Liver (tissue), 9 donors: ENCODE results near the gene RGS7. TPM values are rescaled to one million over a fixed set of nuclear protein-coding genes. Genes with fewer than 3 reads are reported as not detected.

ENCODE experiments used
- DNase-seq: peaks from one replicate; pipeline ENCODE4 v3.0.0-alpha.2; 2017; ENCODE audit warnings: low spot score
- H3K27ac ChIP-seq, 2 donors: one replicate each; pipeline ENCODE4 v1.7.0; 2013; ENCODE audit warnings: inconsistent platforms in 2 of 2, low read length in 2 of 2, control low read depth in 1 of 2, low read depth in 1 of 2, mild to moderate bottlenecking in 1 of 2
- H3K27me3 ChIP-seq, 4 donors: one replicate each; pipeline versions ENCODE4 v1.6.1 to v1.7.0; 2013; ENCODE audit warnings: low read length in 3 of 4, inconsistent platforms in 1 of 4, mild to moderate bottlenecking in 1 of 4, moderate library complexity in 1 of 4; ENCODE audit not compliant: control insufficient read depth in 4 of 4, insufficient read depth in 4 of 4
- H3K36me3 ChIP-seq, 4 donors: one replicate each; pipeline versions ENCODE4 v1.6.1 to v1.7.0; 2013; ENCODE audit warnings: low read length in 3 of 4, mild to moderate bottlenecking in 3 of 4, low read depth in 1 of 4, moderate library complexity in 1 of 4; ENCODE audit not compliant: control insufficient read depth in 4 of 4, insufficient read depth in 3 of 4
- H3K4me1 ChIP-seq, 4 donors: one replicate each; pipeline versions ENCODE4 v1.6.1 to v1.7.0; 2013; ENCODE audit warnings: low read length in 3 of 4, mild to moderate bottlenecking in 3 of 4, moderate library complexity in 1 of 4; ENCODE audit not compliant: control insufficient read depth in 4 of 4, insufficient read depth in 4 of 4
- H3K4me3 ChIP-seq, 3 donors: one replicate each; pipeline versions ENCODE4 v1.6.1 to v1.7.0; 2013; ENCODE audit warnings: low read length in 3 of 3, control low read depth in 1 of 3, low read depth in 1 of 3, mild to moderate bottlenecking in 1 of 3
- H3K9ac ChIP-seq, 2 donors: one replicate each; pipeline ENCODE4 v1.7.0; 2013; ENCODE audit warnings: low read length in 2 of 2, mild to moderate bottlenecking in 2 of 2, moderate library complexity in 2 of 2, control low read depth in 1 of 2, low read depth in 1 of 2
- H3K9me3 ChIP-seq, 4 donors: one replicate each; pipeline versions ENCODE4 v1.6.1 to v1.7.0; 2013; ENCODE audit warnings: low read length in 3 of 4; ENCODE audit not compliant: control insufficient read depth in 4 of 4
- EGR1 ChIP-seq, 2 donors: IDR thresholded peaks; 2 replicates each; pipeline ENCODE4 v1.6.1; 2016 to 2018; ENCODE audit warnings: antibody characterized with exemption in 2 of 2, low read depth in 2 of 2
- FOXA1 ChIP-seq: IDR thresholded peaks from 2 replicates; pipeline ENCODE4 v1.6.1; 2016; ENCODE audit warnings: antibody characterized with exemption
- FOXA2 ChIP-seq: IDR thresholded peaks from 2 replicates; pipeline ENCODE4 v1.6.1; 2016; ENCODE audit warnings: antibody characterized with exemption
- HNF4A ChIP-seq, 2 donors: conservative IDR thresholded peaks; 2 replicates each; pipeline ENCODE4 v1.6.1; 2016; ENCODE audit warnings: antibody characterized with exemption in 2 of 2, mild to moderate bottlenecking in 2 of 2
- HNF4G ChIP-seq: IDR thresholded peaks from 2 replicates; pipeline ENCODE4 v1.6.1; 2016; ENCODE audit warnings: antibody characterized with exemption
- JUND ChIP-seq, 2 donors: IDR thresholded peaks; 2 replicates each; pipeline ENCODE4 v1.6.1; 2016; ENCODE audit warnings: antibody characterized with exemption in 2 of 2
- NR2F2 ChIP-seq: IDR thresholded peaks from 2 replicates; pipeline ENCODE4 v1.6.1; 2016; ENCODE audit warnings: antibody characterized with exemption
- RAD21 ChIP-seq, 2 donors: IDR thresholded peaks; 2 replicates each; pipeline ENCODE4 v1.6.1; 2016; ENCODE audit warnings: antibody characterized with exemption in 2 of 2, mild to moderate bottlenecking in 2 of 2
- RXRA ChIP-seq, 2 donors: IDR thresholded peaks; 2 replicates each; pipeline ENCODE4 v1.6.1; 2017 to 2018; ENCODE audit warnings: antibody characterized with exemption in 2 of 2, mild to moderate bottlenecking in 1 of 2
- TAF1 ChIP-seq: conservative IDR thresholded peaks from 2 replicates; pipeline ENCODE4 v1.6.1; 2016; ENCODE audit warnings: antibody characterized with exemption, mild to moderate bottlenecking
- YY1 ChIP-seq: IDR thresholded peaks from 2 replicates; pipeline ENCODE4 v1.6.1; 2016; ENCODE audit warnings: antibody characterized with exemption, mild to moderate bottlenecking
- WGBS: extraction: QIAGEN DNeasy Blood & Tissue Kit; methylation state at CpG from one replicate; pipeline ENCODE4 v1.1.7; 2013; 5-methylcytosine and 5-hydroxymethylcytosine counted together
- polyA plus RNA-seq, 2 donors: library from polyadenylated mRNA; stranded (reverse) in 1 of 2; unstranded in 1 of 2; fragments of 200-250 nt in 1 of 2; fragments of >200 nt in 1 of 2; fragmentation: Nextera tagmentation in 1 of 2; extraction: Ambion mirVana in 1 of 2; gene quantifications; one replicate each; pipeline versions ENCODE4 v1.2.1 to v1.2.3, GENCODE V29; 2013 to 2015
- total RNA-seq, 2 donors: library from RNA; depleted of rRNA; stranded (reverse); fragments of >200 nt; gene quantifications; one replicate each; pipeline ENCODE4 v1.2.3, GENCODE V29; 2014
- TF ChIP-seq, protein P1 (sequence below): fragments of 150-350 bp; IDR thresholded peaks from 2 replicates; pipeline ENCODE4 v1.5.1; 2017; ENCODE audit warnings: improper control_type of control experiment, low read depth, low read length; ENCODE audit not compliant: missing input control
- TF ChIP-seq, protein P2 (sequence below): IDR thresholded peaks from 2 replicates; pipeline ENCODE4 v1.6.1; 2016; ENCODE audit warnings: antibody characterized with exemption, mild to moderate bottlenecking
- TF ChIP-seq, protein P3 (sequence below): IDR thresholded peaks from 2 replicates; pipeline ENCODE4 v1.6.1; 2016; ENCODE audit warnings: antibody characterized with exemption
- donor health status: healthy.
- donor health status: healthy.
- donor health status: healthy.
- donor health status: healthy.
- donor health status: healthy.

Gene RGS7
- total and polyA plus RNA-seq, 4 donors, result 0.05 to 0.18 TPM; not detected in 2

DNA sequence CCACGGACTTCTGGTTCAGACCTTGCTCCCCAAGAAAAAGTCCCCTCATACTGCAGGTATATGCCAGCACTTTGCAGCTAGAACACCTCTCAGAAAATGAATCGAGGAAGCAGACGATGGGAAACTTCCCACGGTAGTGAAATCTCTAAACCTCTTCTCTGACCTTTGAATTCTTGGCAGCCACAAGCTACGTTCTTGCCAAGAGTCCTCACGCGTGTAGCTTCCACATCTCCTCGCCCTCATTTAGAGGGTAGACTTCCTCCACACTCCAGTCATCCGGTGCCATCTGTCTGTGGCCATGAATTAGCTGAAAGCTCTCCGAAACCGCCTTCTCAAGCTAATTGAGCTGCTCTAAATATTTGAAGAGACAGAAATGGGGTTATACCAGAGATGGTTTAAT lies 127.8 kb downstream of the RGS7 start:
- no peak for DNase-seq
- H3K4me3 ChIP-seq, result no peak overlapping the region
- H3K36me3 ChIP-seq, result no peaks in the 10 kb centered on the region
- TF ChIP-seq RAD21 (IDR thresholded peaks at IDR 0.05), result peak; percentile 43 to 50
- TF ChIP-seq, protein P1, sequence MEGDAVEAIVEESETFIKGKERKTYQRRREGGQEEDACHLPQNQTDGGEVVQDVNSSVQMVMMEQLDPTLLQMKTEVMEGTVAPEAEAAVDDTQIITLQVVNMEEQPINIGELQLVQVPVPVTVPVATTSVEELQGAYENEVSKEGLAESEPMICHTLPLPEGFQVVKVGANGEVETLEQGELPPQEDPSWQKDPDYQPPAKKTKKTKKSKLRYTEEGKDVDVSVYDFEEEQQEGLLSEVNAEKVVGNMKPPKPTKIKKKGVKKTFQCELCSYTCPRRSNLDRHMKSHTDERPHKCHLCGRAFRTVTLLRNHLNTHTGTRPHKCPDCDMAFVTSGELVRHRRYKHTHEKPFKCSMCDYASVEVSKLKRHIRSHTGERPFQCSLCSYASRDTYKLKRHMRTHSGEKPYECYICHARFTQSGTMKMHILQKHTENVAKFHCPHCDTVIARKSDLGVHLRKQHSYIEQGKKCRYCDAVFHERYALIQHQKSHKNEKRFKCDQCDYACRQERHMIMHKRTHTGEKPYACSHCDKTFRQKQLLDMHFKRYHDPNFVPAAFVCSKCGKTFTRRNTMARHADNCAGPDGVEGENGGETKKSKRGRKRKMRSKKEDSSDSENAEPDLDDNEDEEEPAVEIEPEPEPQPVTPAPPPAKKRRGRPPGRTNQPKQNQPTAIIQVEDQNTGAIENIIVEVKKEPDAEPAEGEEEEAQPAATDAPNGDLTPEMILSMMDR, result no peak
- peak; percentile 26 for TF ChIP-seq HNF4G
- TF ChIP-seq EGR1 (IDR thresholded peaks at IDR 0.05; ENCODE audit: low read depth in 2 of 2), result no peak
- TF ChIP-seq HNF4A (conservative IDR thresholded peaks at IDR 0.05), result peak; percentile 34 to 61
- no peak for TF ChIP-seq FOXA1
- H3K27me3 ChIP-seq, result no peaks in the 10 kb centered on the region
- peaks cover 1 to 6% (median 4%) of the 10 kb centered on the region in 4 donors for H3K4me1 ChIP-seq
- WGBS, result 27% methylated on average over 11 of the region's 11 CpGs
- no peak overlapping the region for H3K27ac ChIP-seq
- no peak overlapping the region for H3K9ac ChIP-seq
- H3K9me3 ChIP-seq, result no peaks in the 10 kb centered on the region

DNA sequence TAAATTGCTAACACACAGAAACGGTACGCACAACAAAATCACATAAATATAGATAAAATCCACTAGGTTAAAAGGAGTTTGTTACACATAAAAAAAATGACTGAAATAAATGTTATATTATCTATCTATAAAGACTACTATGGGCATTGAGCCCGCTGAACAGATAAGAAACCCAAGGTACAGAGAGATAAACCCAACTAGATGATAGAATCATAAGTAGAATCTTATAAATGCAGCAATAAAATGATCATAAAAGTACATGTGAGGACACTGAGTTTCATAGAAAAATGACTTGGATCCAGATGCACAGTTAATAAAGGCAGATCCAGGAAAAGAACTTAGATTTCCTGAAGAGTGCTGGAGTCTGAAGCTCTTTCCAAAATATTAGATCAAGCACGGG lies 128.7 kb downstream of the RGS7 start:
- H3K9me3 ChIP-seq, result no peaks in the 10 kb centered on the region
- H3K27me3 ChIP-seq, result no peaks in the 10 kb centered on the region
- H3K4me3 ChIP-seq, result no peak overlapping the region
- no peak for DNase-seq
- H3K27ac ChIP-seq, result no peak overlapping the region
- H3K4me1 ChIP-seq, result peaks cover 1 to 6% (median 4%) of the 10 kb centered on the region in 4 donors
- H3K9ac ChIP-seq, result no peak overlapping the region
- TF ChIP-seq, protein P1, result no peak
- TF ChIP-seq FOXA1 (no peak), HNF4A (conservative IDR thresholded peaks at IDR 0.05) (no peak), RAD21 (IDR thresholded peaks at IDR 0.05) (no peak), EGR1 (IDR thresholded peaks at IDR 0.05; ENCODE audit: low read depth in 2 of 2) (no peak), NR2F2 (no peak), HNF4G (no peak), RXRA (IDR thresholded peaks at IDR 0.05) (no peak), FOXA2 (no peak)
- TF ChIP-seq, protein P2, sequence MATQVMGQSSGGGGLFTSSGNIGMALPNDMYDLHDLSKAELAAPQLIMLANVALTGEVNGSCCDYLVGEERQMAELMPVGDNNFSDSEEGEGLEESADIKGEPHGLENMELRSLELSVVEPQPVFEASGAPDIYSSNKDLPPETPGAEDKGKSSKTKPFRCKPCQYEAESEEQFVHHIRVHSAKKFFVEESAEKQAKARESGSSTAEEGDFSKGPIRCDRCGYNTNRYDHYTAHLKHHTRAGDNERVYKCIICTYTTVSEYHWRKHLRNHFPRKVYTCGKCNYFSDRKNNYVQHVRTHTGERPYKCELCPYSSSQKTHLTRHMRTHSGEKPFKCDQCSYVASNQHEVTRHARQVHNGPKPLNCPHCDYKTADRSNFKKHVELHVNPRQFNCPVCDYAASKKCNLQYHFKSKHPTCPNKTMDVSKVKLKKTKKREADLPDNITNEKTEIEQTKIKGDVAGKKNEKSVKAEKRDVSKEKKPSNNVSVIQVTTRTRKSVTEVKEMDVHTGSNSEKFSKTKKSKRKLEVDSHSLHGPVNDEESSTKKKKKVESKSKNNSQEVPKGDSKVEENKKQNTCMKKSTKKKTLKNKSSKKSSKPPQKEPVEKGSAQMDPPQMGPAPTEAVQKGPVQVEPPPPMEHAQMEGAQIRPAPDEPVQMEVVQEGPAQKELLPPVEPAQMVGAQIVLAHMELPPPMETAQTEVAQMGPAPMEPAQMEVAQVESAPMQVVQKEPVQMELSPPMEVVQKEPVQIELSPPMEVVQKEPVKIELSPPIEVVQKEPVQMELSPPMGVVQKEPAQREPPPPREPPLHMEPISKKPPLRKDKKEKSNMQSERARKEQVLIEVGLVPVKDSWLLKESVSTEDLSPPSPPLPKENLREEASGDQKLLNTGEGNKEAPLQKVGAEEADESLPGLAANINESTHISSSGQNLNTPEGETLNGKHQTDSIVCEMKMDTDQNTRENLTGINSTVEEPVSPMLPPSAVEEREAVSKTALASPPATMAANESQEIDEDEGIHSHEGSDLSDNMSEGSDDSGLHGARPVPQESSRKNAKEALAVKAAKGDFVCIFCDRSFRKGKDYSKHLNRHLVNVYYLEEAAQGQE, result no peak
- no peaks in the 10 kb centered on the region for H3K36me3 ChIP-seq
- WGBS, result 63% methylated on average over 4 of the region's 4 CpGs

DNA sequence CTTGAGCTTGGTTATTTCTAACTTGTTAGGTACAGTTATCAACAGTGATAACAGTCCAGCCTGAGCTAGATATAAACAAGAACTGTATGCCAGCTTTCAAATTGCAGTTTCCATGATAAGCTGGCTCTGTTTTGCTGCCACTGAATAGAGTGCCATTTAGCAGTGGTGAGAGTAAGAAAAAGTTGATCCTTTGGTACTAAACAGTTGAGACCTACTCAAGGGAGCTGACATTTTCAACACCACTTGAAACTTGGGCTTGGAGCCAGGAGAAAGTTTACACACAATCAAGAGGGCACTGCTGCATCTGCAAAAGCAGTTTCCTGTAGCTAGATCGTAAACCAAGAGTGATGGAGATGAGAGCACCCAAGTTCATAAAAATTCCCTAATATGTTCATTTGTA lies 131.3 kb downstream of the RGS7 start:
- no peak overlapping the region for H3K27ac ChIP-seq
- no peak overlapping the region for H3K4me3 ChIP-seq
- no peaks in the 10 kb centered on the region for H3K36me3 ChIP-seq
- no peak overlapping the region for H3K9ac ChIP-seq
- H3K27me3 ChIP-seq, result no peaks in the 10 kb centered on the region
- 33% methylated on average over 1 of the region's 1 CpG for WGBS
- DNase-seq, result no peak
- peaks cover 1 to 6% (median 4%) of the 10 kb centered on the region in 4 donors for H3K4me1 ChIP-seq
- no peaks in the 10 kb centered on the region for H3K9me3 ChIP-seq
- no peak for TF ChIP-seq HNF4G
- TF ChIP-seq, protein P3, sequence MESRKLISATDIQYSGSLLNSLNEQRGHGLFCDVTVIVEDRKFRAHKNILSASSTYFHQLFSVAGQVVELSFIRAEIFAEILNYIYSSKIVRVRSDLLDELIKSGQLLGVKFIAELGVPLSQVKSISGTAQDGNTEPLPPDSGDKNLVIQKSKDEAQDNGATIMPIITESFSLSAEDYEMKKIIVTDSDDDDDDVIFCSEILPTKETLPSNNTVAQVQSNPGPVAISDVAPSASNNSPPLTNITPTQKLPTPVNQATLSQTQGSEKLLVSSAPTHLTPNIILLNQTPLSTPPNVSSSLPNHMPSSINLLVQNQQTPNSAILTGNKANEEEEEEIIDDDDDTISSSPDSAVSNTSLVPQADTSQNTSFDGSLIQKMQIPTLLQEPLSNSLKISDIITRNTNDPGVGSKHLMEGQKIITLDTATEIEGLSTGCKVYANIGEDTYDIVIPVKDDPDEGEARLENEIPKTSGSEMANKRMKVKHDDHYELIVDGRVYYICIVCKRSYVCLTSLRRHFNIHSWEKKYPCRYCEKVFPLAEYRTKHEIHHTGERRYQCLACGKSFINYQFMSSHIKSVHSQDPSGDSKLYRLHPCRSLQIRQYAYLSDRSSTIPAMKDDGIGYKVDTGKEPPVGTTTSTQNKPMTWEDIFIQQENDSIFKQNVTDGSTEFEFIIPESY, result no peak
- no peak for TF ChIP-seq JUND (IDR thresholded peaks at IDR 0.05)
- TF ChIP-seq NR2F2, result no peak
- TF ChIP-seq EGR1 (IDR thresholded peaks at IDR 0.05; ENCODE audit: low read depth in 2 of 2), result no peak
- TF ChIP-seq, protein P2, result no peak
- TF ChIP-seq TAF1, result no peak
- no peak for TF ChIP-seq RXRA (IDR thresholded peaks at IDR 0.05)
- no peak for TF ChIP-seq FOXA2
- TF ChIP-seq YY1, result no peak
- no peak for TF ChIP-seq FOXA1
